GM23248 (cell line): ENCODE data around the gene MOK.

Experiments used
- EZH2 ChIP-seq: fragments of 200-600 bp; sonication (generic); IDR thresholded peaks from 2 replicates; pipeline ENCODE4 v1.6.1; 2018; ENCODE audit warnings: antibody characterized with exemption, mild to moderate bottlenecking; ENCODE audit not compliant: insufficient read depth, poor library complexity, severe bottlenecking
- EZH2phosphoT487 ChIP-seq: fragments of 200-600 bp; sonication (generic); IDR thresholded peaks from 2 replicates; pipeline ENCODE4 v1.6.1; 2018; ENCODE audit warnings: antibody characterized with exemption, moderate library complexity, mild to moderate bottlenecking, low read depth; ENCODE audit not compliant: insufficient read depth

- TF ChIP-seq EZH2phosphoT487 = no peak
- no peak for TF ChIP-seq EZH2
These were observed 79.6 kb downstream of the MOK start for GRCh38 chr14:102225386-102225785.
